ENCODE data around the gene IFI6.

The IFI6 gene

GRCh38 chr1:27669876-27670275 lies 2.1 kb downstream of the IFI6 start:
- DNase-seq, result no peak

DNA sequence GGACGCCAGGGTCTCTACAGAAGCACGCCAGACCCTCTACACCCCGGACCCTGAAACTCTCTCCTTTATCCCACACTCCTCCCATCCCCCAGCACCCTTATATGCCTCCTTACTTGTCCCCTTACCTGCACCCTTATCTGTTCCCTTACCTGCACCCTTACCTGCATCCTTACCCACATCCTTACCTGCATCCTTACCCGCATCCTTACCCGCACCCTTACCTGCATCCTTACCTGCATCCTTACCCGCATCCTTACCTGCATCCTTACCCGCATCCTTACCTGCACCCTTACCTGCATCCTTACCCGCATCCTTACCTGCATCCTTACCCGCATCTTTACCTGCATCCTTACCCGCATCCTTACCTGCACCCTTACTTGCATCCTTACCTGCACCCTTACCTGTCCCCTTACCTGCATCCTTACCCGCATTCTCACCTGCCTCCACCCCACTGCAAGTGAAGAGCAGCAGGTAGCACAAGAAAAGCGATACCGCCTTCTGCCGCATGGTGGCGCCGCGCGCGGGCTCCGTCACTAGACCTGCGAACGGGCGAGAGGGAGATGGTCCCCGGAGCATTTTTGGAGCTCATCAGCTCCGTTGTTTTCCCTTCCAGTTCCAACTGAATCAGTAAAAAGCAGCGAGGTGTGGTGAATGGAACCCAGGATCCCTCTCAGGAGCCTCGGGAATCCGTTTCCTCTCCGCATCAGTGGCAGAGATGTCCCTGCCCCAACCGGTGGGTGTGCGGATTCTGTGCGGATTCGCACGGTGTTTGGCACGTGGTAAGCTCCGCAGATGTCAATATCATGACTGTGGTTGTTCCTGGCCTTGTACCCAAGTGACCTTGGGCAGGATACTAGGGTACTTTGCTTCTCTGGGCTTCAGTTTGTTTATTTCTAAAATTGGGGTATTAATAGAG lies 2.9 kb downstream of the IFI6 start:
- DNase-seq, result peak; percentile 19

DNA sequence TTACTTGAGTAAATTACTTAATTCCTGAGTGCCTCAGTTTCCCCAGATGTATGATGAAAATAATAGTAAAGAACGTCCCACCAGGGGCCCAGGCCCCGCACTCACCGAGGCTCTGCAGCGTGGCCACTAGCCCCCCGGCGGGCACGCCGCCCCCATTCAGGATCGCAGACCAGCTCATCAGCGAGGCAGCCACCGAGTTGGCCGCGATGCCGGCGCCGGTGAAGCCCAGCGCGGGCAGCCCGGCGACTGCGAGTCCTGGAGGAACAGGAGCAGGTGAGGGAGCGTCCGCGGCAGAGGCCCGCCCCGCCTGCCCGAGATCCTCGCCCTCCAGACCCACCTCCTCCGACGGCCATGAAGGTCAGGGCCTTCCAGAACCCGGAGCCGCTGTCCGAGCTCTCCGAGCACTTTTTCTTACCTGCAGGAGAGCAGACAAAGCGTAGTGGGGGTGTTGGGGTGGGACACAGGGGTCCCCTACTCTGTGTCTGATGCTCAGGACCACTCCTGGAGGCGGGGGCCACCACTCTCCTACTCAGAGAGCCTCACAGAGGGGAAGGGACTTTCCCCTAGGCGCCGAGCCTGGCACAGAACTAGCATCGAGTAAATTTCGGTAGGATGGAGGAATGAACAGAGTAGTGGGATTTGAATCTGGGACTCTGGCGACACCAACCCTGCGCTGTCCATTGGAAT lies 3.7 kb downstream of the IFI6 start:
- no peak for DNase-seq

GRCh38 chr1:27666791-27667254 lies 5.2 kb downstream of the IFI6 start:
- no peak for DNase-seq

DNA sequence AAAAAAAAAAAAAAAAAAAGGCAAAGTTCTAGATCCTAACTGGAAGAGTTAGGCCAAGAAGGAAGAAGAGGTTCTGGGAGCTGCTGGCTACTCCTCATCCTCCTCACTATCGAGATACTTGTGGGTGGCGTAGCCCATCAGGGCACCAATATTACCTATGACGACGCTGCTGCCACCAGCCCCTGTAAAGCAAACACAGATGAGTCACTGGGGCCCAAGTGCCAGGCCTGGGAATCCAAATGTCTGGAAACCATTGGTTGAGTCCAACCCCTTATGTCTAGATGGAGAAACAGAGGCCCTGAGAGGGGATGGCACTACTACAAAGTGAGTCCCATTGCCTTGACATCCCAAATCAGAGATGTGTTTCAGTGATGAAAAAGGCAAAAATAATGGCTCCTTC lies 5.7 kb downstream of the IFI6 start:
- no peak for DNase-seq

- DNase-seq, result no peak
Measured at GRCh38 chr1:27665016-27665651, 6.9 kb downstream of the IFI6 start.

GRCh38 chr1:27664291-27664690 lies 7.7 kb downstream of the IFI6 start:
- no peak for DNase-seq

DNA sequence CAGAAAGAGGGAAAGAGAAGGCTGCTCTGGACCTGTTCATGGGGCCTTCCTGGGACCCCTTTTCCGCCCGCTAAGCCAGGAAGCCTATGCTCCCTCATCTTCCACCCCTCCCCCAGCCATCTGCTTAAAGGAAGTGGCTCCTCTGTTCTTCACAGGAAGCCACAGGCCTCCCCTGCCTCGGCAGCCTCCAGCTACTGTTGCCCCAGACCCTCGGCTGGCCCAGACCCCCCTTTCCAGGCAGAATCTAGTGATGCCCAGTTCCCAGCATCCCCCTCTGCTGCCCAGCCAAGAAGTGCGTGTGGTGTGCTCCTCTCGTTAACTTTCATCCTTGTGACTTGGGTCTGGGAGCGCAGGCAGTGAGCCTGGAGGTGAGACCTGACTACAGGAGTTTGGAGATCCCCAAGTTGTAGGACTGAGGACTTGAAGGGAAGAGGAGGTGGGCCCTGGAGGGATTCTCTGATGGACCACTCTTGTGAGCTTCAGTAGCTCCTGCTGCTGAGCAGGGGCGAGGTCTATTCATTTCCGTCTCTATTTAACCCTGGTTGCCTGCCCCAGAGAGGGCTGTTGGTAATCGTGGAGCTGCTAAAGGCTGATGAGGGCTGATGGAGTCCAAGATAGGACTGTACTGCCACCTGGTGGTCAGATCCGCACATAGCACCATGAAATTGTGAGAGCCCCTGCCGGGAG lies 9.1 kb downstream of the IFI6 start:
- DNase-seq, result peak; percentile 37

DNA sequence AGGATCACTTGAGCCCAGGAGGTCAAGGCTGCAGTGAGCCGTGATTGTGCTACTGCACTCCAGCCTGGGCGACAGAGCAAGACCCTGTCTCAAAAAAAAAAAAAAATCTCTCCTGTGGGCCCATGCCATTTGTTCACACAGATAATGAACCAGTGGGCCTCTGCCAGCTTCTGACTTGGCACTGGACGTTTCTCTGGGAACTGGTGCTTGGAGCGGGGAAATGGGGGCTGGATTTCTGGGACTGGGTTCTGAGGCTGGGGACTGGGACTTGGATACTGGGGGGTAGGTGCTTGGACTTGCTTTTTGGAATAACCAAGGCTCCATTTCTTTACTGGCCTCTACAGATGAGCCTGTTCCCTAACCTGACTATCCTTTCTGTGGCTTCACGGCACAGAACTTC lies 9.7 kb downstream of the IFI6 start:
- no peak for DNase-seq

DNA sequence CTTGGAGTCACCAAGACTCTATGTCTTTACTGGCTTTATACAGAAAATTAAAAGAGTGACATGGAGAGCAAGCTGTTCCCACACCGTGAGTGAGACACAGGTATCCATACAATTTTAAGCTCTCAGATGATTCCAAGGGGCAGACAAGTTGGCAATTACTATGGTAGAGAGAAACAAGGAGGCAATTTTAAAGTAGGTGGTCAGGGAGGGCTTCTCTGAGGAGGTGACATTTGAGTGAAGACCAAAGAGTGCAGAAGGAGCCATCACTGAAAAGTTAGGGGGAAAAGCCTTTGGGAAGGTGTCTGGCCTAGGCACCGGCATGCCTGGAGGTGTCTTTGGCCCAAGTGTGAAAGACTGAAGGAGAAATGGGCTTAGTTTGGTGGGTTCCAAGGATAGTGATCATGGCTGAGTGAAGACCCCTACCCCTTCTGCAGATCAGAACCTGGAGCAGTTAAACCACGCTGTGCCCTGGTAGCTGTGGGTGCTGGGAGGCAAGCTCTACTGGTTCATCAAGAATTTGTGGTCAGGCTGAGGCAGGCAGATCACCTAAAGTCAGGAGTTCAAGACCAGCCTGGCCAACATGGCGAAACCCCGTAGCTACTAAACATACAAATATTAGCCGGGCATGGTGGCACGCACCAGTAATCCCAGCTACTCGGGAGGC lies 10.4 kb downstream of the IFI6 start:
- DNase-seq, result no peak

GRCh38 chr1:27660300-27660835 lies 11.6 kb downstream of the IFI6 start:
- DNase-seq, result no peak

- DNase-seq, result peak; percentile 71
Measured at GRCh38 chr1:27659497-27660299, 12.3 kb downstream of the IFI6 start.

DNA sequence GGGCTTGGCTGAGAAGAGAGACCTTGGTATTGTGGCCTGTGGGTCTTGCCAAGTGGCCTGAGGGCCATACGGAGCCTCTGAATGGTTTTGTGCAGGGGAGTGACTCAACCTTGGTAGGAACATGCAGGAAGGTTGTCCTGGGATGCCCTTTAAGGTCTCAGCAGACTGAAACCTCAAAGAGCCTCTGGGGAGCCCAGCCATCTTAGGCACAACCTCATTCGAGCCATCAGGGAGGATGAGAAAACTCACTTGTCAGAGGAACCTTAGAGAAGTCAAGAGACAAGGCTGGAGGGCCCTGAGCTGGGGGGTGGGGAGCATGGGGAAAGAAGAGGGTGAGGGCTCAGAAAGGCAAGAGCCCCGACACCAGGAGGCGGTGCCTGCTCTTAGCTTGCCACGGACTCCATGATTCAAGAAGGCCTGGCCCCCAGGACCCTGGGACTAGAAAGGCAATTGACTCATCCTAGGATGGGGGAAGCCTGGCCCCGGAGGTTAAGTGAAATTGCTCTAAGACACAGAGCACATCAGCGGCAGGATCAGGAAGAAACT lies 13.0 kb downstream of the IFI6 start:
- DNase-seq, result no peak

DNA sequence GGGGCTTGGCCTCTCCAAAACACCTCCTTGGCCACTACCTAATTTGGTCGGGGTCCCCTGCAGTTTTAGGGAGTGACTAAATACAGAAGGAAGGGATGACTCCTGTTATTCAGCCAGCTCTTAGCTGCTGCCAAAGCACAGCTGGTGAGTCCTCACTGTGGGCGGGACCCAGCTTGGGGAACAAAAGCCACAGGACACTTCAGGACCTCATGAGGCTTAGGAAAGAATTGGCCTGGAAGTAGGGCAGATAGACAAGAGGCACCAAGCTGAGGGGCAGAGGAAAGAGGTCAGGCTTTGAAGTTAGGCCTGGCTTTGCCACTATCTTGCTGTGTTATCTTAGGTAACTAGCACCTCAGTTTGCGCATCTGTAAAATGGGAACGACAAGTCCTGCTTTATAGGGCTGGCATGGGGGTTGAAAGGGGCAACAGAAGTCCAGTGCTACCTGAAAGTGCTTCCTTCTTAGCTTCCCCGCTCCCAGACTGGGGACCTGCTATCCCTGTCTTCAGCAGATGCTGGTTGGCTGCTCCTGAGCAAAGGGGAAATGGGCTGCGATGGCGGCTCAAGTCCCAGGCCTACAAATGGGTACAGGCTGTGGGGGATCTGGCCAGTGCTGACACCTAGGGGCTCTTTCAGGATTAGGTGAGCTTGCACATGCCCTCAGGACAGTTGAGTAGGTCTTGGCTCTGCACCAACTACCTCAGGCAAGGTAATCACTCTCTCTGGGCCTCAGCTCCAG lies 15.7 kb downstream of the IFI6 start:
- no peak for DNase-seq

- DNase-seq, result no peak
Measured at GRCh38 chr1:27655151-27655937, 16.6 kb downstream of the IFI6 start.

DNA sequence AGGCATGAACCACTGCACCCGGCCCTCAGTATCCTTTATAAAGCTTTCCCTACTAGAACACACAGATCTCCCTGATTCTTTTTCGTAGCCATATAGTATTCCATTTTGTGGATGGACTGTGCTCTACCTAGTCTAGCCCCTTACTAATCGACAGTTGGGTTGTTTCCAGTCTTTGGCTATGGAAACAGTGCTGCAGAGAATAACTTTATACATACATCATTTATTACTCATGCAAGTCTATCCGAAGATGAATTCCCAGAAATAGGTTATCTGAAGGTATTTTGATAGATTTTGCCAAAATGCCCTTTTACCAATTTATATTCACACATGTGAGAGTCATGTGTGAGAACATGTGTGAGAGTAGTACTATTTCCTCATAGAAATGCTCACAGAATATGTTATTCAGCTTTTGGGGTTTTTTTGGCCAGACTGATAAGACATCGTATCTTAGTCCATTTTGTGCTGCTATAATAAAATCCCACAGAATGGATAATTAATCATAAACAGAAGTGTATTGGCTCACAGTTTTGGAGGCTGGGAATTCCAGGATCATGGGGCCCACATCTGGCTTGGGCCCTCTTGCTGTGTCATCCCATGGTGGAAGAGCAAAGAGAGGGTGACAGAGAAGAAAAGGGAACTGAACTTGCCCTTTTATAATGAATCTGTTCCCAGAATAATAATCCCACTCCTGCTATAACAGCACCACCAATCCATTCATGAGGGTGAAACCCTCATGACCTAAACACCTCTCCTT lies 19.7 kb downstream of the IFI6 start:
- DNase-seq, result no peak

- no peak for DNase-seq
Measured at GRCh38 chr1:27650539-27651175, 21.3 kb downstream of the IFI6 start.

DNA sequence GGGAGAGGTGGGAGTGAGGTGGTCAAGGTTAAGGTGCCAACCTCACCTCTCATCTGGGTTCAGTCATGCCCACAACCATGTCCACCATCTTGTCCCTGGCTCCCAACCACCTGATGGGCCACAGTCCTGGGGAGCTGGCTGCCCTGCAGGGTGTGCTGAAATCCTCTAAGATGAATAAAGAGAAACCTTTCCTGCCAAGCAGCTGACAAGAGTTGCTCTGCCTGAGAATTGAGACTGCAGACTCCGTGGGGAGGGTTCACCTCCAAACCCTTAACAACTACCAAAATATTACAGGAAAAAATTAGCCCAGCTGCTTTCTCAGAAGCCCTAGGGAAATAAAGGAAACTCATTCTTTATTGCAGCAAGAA lies 21.8 kb downstream of the IFI6 start:
- no peak for DNase-seq

Data from NCI-H526 treated with DMSO at 0.1 percent for 48 hours (cell line).